GM23338 (cell line): ENCODE results near the gene UST. TPM values are rescaled to one million over a fixed set of nuclear protein-coding genes. Genes with fewer than 3 reads are reported as not detected.

Source experiments
- ATAC-seq: fragments of 200-7000 bp; cut with Tn5 transposase; 3 replicates; pipeline ENCODE4 v1.9.1; 2020
- DNase-seq: peaks from one replicate; pipeline ENCODE4 v3.0.0-alpha.2; 2015; ENCODE audit warnings: low spot score
- H2AFZ ChIP-seq: fragments of 200-600 bp; sonication (generic); 2 replicates; pipeline ENCODE4 v1.8.0; 2016; ENCODE audit warnings: antibody characterized with exemption, mild to moderate bottlenecking, moderate library complexity
- H3F3A ChIP-seq: fragments of 200-600 bp; sonication (generic); replicated peaks from 2 replicates; pipeline ENCODE4 v1.8.0; 2017; ENCODE audit warnings: antibody characterized with exemption, mixed run types, low read depth
- H3K27ac ChIP-seq: fragments of 200-600 bp; sonication (generic); 2 replicates; pipeline ENCODE4 v1.6.1; 2016; ENCODE audit warnings: low read depth
- H3K27me3 ChIP-seq: fragments of 200-600 bp; sonication (generic); 2 replicates; pipeline ENCODE4 v1.8.0; 2016; ENCODE audit warnings: mild to moderate bottlenecking, mixed run types, moderate library complexity; ENCODE audit not compliant: insufficient read depth
- H3K36me3 ChIP-seq: fragments of 200-600 bp; sonication (generic); 2 replicates; pipeline ENCODE4 v1.8.0; 2016; ENCODE audit warnings: mild to moderate bottlenecking; ENCODE audit not compliant: insufficient read depth
- H3K4me1 ChIP-seq: fragments of 200-600 bp; sonication (generic); 2 replicates; pipeline ENCODE4 v1.8.0; 2016; ENCODE audit warnings: mild to moderate bottlenecking, moderate library complexity; ENCODE audit not compliant: insufficient read depth
- H3K4me2 ChIP-seq: fragments of 200-600 bp; sonication (generic); 2 replicates; pipeline ENCODE4 v1.7.1; 2017; ENCODE audit warnings: mixed run types
- H3K4me3 ChIP-seq: fragments of 200-600 bp; sonication (generic); 2 replicates; pipeline ENCODE4 v1.6.1; 2016; ENCODE audit warnings: mixed run types
- H3K79me2 ChIP-seq: fragments of 200-600 bp; sonication (generic); replicated peaks from 2 replicates; pipeline ENCODE4 v1.8.0; 2017; ENCODE audit warnings: mild to moderate bottlenecking; ENCODE audit not compliant: insufficient read depth
- H3K9me2 ChIP-seq: fragments of 200-600 bp; sonication (generic); 2 replicates; pipeline ENCODE4 v1.8.0; 2017; ENCODE audit not compliant: insufficient read depth
- H4K20me1 ChIP-seq: fragments of 200-600 bp; sonication (generic); replicated peaks from 2 replicates; pipeline ENCODE4 v1.8.0; 2017; ENCODE audit warnings: mild to moderate bottlenecking; ENCODE audit not compliant: insufficient read depth
- H3K27ac Mint-ChIP-seq: 2 replicates; pipeline ENCODE4 v1.8.0; 2020; ENCODE audit warnings: inconsistent platforms, mild to moderate bottlenecking, moderate library complexity, mixed read lengths
- H3K27me3 Mint-ChIP-seq: 3 replicates; pipeline ENCODE4 v1.8.0; 2022; ENCODE audit warnings: low read depth, mild to moderate bottlenecking, moderate library complexity, mixed read lengths, inconsistent platforms; ENCODE audit not compliant: insufficient read depth, poor library complexity
- H3K36me3 Mint-ChIP-seq: 3 replicates; pipeline ENCODE4 v1.8.0; 2021; ENCODE audit warnings: low read depth, mild to moderate bottlenecking, inconsistent platforms, moderate library complexity, mixed read lengths
- H3K4me1 Mint-ChIP-seq: 3 replicates; pipeline ENCODE4 v1.8.0; 2020; ENCODE audit warnings: mild to moderate bottlenecking, inconsistent platforms, mixed read lengths
- H3K4me3 Mint-ChIP-seq: 3 replicates; pipeline ENCODE4 v1.8.0; 2021; ENCODE audit warnings: moderate library complexity, mild to moderate bottlenecking, inconsistent platforms, mixed read lengths
- H3K9me3 Mint-ChIP-seq: 3 replicates; pipeline ENCODE4 v1.8.0; 2020; ENCODE audit warnings: moderate library complexity, mild to moderate bottlenecking, inconsistent platforms, mixed read lengths
- EZH2 ChIP-seq: fragments of 200-600 bp; sonication (generic); IDR thresholded peaks from one replicate; pipeline ENCODE4 v1.8.0; 2017; ENCODE audit warnings: antibody characterized with exemption, mild to moderate bottlenecking, low read depth; ENCODE audit not compliant: unreplicated experiment
- EZH2phosphoT487 ChIP-seq: fragments of 200-600 bp; sonication (generic); IDR thresholded peaks from one replicate; pipeline ENCODE4 v1.8.1; 2018; ENCODE audit warnings: antibody characterized with exemption; ENCODE audit not compliant: unreplicated experiment
- JUNB ChIP-seq: IDR thresholded peaks from one replicate; pipeline ENCODE4 v1.6.1; 2016; ENCODE audit warnings: antibody characterized with exemption; ENCODE audit not compliant: unreplicated experiment
- NANOG ChIP-seq: IDR thresholded peaks from 2 replicates; pipeline ENCODE4 v1.6.1; 2016; ENCODE audit warnings: antibody characterized with exemption, borderline replicate concordance
- POLR2AphosphoS5 ChIP-seq: IDR thresholded peaks from 2 replicates; pipeline ENCODE4 v1.6.1; 2016; ENCODE audit warnings: antibody characterized with exemption, low read depth
- STAT1 ChIP-seq: IDR thresholded peaks from one replicate; pipeline ENCODE4 v1.6.1; 2016; ENCODE audit warnings: antibody characterized with exemption; ENCODE audit not compliant: unreplicated experiment
- ZNF114 ChIP-seq: fragments of 250-450 bp; sonication (Bioruptor Pico); IDR thresholded peaks from 2 replicates; pipeline ENCODE4 v1.5.0; 2020; ENCODE audit warnings: mild to moderate bottlenecking, moderate library complexity
- ZNF331 ChIP-seq: fragments of 250-450 bp; sonication (Bioruptor Pico); IDR thresholded peaks from 2 replicates; pipeline ENCODE4 v1.5.0; 2020; ENCODE audit warnings: low read depth, mild to moderate bottlenecking, moderate library complexity
- polyA plus RNA-seq: library from polyadenylated mRNA; unstranded; fragments of >200 nt; fragmentation: Nextera tagmentation; extraction: Ambion mirVana; gene quantifications from 2 replicates; pipeline ENCODE4 v1.2.1, GENCODE V29; 2016
- total RNA-seq: library from RNA; depleted of rRNA; stranded (reverse); fragments of >200 nt; shearing (Covaris generic); gene quantifications from 2 replicates; pipeline ENCODE4 v1.2.3, GENCODE V29; 2014
- TF ChIP-seq, protein P1 (sequence below): IDR thresholded peaks from 2 replicates; pipeline ENCODE4 v1.6.1; 2016; ENCODE audit warnings: antibody characterized with exemption
- TF ChIP-seq, protein P2 (sequence below): fragments of 250-450 bp; sonication (Bioruptor Pico); IDR thresholded peaks from 2 replicates; pipeline ENCODE4 v1.5.0; 2020; ENCODE audit warnings: mild to moderate bottlenecking, moderate library complexity
- TF ChIP-seq, protein P3 (sequence below): IDR thresholded peaks from one replicate; pipeline ENCODE4 v1.6.1; 2018; ENCODE audit warnings: antibody characterized with exemption; ENCODE audit not compliant: unreplicated experiment

UST gene
- total and polyA plus RNA-seq, 2 experiments from 2014 or later: 12.6 to 33.0 TPM

DNA sequence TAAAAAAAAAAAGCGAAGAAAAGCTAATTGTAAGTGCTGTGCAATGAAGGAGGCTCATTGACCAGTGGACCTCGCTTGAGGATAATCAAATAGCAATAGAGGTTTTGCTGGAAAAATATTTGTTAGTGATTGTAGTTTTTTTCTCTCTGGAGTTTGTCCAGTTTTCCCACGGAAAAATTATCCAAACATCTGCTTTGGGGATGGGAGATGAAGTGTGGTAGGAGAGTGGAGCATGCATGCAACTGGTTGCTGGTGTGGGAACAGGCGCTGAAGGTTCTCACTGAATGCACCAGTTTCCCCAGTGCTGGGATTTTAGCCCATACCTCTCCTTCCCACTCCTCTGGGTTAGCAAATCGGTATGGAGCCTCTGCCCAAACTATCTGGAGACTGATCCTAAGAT is 288.9 kb downstream of the UST start:
- H3K27ac ChIP-seq: no peak overlapping the region
- H3K9me2 ChIP-seq: no peaks in the 10 kb centered on the region
- H2AFZ ChIP-seq: no peak overlapping the region
- Mint-ChIP-seq H3K36me3 (peaks cover 17% of the 10 kb centered on the region), H3K27ac (no peak overlapping the region; the same call in 1 of the 2 replicates), H3K27me3 (peaks cover 7% of the 10 kb centered on the region), H3K4me3 (no peak overlapping the region), H3K4me1 (peaks cover 57% of the 10 kb centered on the region), H3K9me3 (no peaks in the 10 kb centered on the region)
- H3K27me3 ChIP-seq: no peaks in the 10 kb centered on the region
- TF ChIP-seq, protein P1, sequence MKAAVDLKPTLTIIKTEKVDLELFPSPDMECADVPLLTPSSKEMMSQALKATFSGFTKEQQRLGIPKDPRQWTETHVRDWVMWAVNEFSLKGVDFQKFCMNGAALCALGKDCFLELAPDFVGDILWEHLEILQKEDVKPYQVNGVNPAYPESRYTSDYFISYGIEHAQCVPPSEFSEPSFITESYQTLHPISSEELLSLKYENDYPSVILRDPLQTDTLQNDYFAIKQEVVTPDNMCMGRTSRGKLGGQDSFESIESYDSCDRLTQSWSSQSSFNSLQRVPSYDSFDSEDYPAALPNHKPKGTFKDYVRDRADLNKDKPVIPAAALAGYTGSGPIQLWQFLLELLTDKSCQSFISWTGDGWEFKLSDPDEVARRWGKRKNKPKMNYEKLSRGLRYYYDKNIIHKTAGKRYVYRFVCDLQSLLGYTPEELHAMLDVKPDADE: no peak
- TF ChIP-seq NANOG (no peak), STAT1 (no peak), POLR2AphosphoS5 (no peak), EZH2phosphoT487 (no peak), ZNF114 (CRISPR knock-in tag) (no peak), JUNB (no peak), EZH2 (no peak), ZNF331 (no peak)
- TF ChIP-seq, protein P2, sequence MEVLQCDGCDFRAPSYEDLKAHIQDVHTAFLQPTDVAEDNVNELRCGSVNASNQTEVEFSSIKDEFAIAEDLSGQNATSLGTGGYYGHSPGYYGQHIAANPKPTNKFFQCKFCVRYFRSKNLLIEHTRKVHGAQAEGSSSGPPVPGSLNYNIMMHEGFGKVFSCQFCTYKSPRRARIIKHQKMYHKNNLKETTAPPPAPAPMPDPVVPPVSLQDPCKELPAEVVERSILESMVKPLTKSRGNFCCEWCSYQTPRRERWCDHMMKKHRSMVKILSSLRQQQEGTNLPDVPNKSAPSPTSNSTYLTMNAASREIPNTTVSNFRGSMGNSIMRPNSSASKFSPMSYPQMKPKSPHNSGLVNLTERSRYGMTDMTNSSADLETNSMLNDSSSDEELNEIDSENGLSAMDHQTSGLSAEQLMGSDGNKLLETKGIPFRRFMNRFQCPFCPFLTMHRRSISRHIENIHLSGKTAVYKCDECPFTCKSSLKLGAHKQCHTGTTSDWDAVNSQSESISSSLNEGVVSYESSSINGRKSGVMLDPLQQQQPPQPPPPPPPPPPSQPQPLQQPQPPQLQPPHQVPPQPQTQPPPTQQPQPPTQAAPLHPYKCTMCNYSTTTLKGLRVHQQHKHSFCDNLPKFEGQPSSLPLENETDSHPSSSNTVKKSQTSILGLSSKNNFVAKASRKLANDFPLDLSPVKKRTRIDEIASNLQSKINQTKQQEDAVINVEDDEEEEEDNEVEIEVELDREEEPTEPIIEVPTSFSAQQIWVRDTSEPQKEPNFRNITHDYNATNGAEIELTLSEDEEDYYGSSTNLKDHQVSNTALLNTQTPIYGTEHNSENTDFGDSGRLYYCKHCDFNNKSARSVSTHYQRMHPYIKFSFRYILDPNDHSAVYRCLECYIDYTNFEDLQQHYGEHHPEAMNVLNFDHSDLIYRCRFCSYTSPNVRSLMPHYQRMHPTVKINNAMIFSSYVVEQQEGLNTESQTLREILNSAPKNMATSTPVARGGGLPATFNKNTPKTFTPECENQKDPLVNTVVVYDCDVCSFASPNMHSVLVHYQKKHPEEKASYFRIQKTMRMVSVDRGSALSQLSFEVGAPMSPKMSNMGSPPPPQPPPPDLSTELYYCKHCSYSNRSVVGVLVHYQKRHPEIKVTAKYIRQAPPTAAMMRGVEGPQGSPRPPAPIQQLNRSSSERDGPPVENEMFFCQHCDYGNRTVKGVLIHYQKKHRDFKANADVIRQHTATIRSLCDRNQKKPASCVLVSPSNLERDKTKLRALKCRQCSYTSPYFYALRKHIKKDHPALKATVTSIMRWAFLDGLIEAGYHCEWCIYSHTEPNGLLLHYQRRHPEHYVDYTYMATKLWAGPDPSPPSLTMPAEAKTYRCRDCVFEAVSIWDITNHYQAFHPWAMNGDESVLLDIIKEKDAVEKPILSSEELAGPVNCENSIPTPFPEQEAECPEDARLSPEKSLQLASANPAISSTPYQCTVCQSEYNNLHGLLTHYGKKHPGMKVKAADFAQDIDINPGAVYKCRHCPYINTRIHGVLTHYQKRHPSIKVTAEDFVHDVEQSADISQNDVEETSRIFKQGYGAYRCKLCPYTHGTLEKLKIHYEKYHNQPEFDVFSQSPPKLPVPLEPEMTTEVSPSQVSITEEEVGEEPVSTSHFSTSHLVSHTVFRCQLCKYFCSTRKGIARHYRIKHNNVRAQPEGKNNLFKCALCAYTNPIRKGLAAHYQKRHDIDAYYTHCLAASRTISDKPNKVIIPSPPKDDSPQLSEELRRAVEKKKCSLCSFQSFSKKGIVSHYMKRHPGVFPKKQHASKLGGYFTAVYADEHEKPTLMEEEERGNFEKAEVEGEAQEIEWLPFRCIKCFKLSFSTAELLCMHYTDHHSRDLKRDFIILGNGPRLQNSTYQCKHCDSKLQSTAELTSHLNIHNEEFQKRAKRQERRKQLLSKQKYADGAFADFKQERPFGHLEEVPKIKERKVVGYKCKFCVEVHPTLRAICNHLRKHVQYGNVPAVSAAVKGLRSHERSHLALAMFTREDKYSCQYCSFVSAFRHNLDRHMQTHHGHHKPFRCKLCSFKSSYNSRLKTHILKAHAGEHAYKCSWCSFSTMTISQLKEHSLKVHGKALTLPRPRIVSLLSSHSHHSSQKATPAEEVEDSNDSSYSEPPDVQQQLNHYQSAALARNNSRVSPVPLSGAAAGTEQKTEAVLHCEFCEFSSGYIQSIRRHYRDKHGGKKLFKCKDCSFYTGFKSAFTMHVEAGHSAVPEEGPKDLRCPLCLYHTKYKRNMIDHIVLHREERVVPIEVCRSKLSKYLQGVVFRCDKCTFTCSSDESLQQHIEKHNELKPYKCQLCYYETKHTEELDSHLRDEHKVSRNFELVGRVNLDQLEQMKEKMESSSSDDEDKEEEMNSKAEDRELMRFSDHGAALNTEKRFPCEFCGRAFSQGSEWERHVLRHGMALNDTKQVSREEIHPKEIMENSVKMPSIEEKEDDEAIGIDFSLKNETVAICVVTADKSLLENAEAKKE (CRISPR knock-in tag): no peak
- TF ChIP-seq, protein P3, sequence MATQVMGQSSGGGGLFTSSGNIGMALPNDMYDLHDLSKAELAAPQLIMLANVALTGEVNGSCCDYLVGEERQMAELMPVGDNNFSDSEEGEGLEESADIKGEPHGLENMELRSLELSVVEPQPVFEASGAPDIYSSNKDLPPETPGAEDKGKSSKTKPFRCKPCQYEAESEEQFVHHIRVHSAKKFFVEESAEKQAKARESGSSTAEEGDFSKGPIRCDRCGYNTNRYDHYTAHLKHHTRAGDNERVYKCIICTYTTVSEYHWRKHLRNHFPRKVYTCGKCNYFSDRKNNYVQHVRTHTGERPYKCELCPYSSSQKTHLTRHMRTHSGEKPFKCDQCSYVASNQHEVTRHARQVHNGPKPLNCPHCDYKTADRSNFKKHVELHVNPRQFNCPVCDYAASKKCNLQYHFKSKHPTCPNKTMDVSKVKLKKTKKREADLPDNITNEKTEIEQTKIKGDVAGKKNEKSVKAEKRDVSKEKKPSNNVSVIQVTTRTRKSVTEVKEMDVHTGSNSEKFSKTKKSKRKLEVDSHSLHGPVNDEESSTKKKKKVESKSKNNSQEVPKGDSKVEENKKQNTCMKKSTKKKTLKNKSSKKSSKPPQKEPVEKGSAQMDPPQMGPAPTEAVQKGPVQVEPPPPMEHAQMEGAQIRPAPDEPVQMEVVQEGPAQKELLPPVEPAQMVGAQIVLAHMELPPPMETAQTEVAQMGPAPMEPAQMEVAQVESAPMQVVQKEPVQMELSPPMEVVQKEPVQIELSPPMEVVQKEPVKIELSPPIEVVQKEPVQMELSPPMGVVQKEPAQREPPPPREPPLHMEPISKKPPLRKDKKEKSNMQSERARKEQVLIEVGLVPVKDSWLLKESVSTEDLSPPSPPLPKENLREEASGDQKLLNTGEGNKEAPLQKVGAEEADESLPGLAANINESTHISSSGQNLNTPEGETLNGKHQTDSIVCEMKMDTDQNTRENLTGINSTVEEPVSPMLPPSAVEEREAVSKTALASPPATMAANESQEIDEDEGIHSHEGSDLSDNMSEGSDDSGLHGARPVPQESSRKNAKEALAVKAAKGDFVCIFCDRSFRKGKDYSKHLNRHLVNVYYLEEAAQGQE: no peak
- H3F3A ChIP-seq: no peaks in the 10 kb centered on the region
- H4K20me1 ChIP-seq: peaks cover 4% of the 10 kb centered on the region; the same call in 1 of the 2 replicates
- no peak overlapping the region for H3K4me3 ChIP-seq
- no peak overlapping the region for H3K4me2 ChIP-seq
- H3K4me1 ChIP-seq: peaks cover 26% of the 10 kb centered on the region
- ATAC-seq (no peak), DNase-seq (no peak)
- no peaks in the 10 kb centered on the region for H3K79me2 ChIP-seq
- H3K36me3 ChIP-seq: no peaks in the 10 kb centered on the region
